ENCODE data around the gene HOXB7. TPM values are rescaled to one million over a fixed set of nuclear protein-coding genes. Genes with fewer than 3 reads are reported as not detected.

The HOXB7 gene
- total RNA-seq, 1 experiment from 2014 or later: not detected

DNA sequence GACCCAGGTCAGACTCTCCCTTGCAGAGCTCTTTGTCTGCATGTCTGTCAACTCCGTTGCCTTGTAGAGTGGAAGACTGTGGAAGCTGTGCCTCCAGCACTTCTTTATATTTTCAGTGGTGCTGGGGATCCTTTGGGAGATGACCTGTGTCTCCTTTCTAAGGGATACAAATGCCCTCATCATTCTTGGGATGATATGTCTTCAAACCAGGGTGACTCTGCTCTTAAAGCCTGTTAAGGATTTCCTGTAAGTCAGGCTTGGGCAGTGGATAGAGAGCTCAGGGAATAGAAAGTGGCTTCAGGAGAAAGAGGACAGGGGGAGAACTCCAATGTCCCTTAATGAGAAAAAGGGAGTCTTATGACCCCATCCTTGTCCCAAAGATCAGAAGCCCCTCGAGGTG, 22.3 kb downstream of the HOXB7 start:
- ChIA-PET POLR2A (no interaction called here), CTCF (interaction anchor here (0.5 to 3.6 kb wide), 9 partner anchors 22 to 373 kb away, joined by 3 to 21 read pairs (median 4); no protein-coding TSS in a partner anchor)
- H3K27ac Mint-ChIP-seq: no peak overlapping the region
- H3K4me3 Mint-ChIP-seq: no peak overlapping the region
- H3K4me1 Mint-ChIP-seq: peaks cover 45% of the 10 kb centered on the region
- no peak for DNase-seq (ENCODE audit: low spot score)
- peaks cover 100% of the 10 kb centered on the region; the same call in 1 of the 2 replicates for H3K27me3 Mint-ChIP-seq (ENCODE audit: low read depth)
- no peak for ATAC-seq
- no peak for TF ChIP-seq ZNF416 (CRISPR knock-in tag; IDR thresholded peaks at IDR 0.05)
- no peak for TF ChIP-seq NFE2L1 (CRISPR knock-in tag; IDR thresholded peaks at IDR 0.05)
- no peak for TF ChIP-seq JUN (CRISPR knock-in tag; IDR thresholded peaks at IDR 0.05)
- no peak for TF ChIP-seq SP1 (CRISPR knock-in tag; conservative IDR thresholded peaks at IDR 0.05)
- no peak for TF ChIP-seq GTF2I (CRISPR knock-in tag; conservative IDR thresholded peaks at IDR 0.05)
- TF ChIP-seq, protein P1, sequence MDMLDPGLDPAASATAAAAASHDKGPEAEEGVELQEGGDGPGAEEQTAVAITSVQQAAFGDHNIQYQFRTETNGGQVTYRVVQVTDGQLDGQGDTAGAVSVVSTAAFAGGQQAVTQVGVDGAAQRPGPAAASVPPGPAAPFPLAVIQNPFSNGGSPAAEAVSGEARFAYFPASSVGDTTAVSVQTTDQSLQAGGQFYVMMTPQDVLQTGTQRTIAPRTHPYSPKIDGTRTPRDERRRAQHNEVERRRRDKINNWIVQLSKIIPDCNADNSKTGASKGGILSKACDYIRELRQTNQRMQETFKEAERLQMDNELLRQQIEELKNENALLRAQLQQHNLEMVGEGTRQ (CRISPR knock-in tag; IDR thresholded peaks at IDR 0.05): no peak
- no peak for TF ChIP-seq FOXP1 (CRISPR knock-in tag; IDR thresholded peaks at IDR 0.05; ENCODE audit: borderline replicate concordance)
- TF ChIP-seq, protein P2, sequence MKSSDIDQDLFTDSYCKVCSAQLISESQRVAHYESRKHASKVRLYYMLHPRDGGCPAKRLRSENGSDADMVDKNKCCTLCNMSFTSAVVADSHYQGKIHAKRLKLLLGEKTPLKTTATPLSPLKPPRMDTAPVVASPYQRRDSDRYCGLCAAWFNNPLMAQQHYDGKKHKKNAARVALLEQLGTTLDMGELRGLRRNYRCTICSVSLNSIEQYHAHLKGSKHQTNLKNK (CRISPR knock-in tag; IDR thresholded peaks at IDR 0.05): no peak
- TF ChIP-seq, protein P3, sequence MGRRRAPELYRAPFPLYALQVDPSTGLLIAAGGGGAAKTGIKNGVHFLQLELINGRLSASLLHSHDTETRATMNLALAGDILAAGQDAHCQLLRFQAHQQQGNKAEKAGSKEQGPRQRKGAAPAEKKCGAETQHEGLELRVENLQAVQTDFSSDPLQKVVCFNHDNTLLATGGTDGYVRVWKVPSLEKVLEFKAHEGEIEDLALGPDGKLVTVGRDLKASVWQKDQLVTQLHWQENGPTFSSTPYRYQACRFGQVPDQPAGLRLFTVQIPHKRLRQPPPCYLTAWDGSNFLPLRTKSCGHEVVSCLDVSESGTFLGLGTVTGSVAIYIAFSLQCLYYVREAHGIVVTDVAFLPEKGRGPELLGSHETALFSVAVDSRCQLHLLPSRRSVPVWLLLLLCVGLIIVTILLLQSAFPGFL (CRISPR knock-in tag; IDR thresholded peaks at IDR 0.05; ENCODE audit: borderline replicate concordance): no peak
- no peaks in the 10 kb centered on the region for H3K36me3 Mint-ChIP-seq
- H3K9me3 Mint-ChIP-seq: no peaks in the 10 kb centered on the region

DNA sequence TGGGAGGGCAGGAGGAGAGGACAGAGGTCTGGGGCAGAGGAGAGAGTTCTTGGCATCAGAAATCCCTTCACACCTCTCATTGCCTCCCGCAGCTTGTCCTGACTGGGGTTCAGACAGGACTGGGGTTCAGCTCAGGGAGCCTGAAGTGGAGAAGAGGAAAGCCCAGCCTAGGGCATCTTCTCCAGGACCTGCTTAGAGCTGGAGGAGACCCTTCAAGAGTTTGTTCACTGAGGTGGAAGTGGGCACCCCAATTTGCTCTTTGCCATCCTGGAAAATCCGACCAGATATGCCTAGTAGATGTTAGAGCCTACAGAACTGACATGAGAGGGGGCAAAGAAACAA, 22.8 kb downstream of the HOXB7 start:
- CTCF ChIA-PET: interaction anchor here (0.5 to 3.6 kb wide), 9 partner anchors 13 to 372 kb away, joined by 3 to 21 read pairs (median 4); no protein-coding TSS in a partner anchor
- peaks cover 100% of the 10 kb centered on the region; the same call in 1 of the 2 replicates for H3K27me3 Mint-ChIP-seq (ENCODE audit: low read depth)
- H3K27ac Mint-ChIP-seq: no peak overlapping the region
- H3K9me3 Mint-ChIP-seq: no peaks in the 10 kb centered on the region
- POLR2A ChIA-PET: no interaction called here
- no peaks in the 10 kb centered on the region for H3K36me3 Mint-ChIP-seq
- ATAC-seq (no peak), DNase-seq (ENCODE audit: low spot score) (no peak)
- peaks cover 40% of the 10 kb centered on the region for H3K4me1 Mint-ChIP-seq
- no peak overlapping the region for H3K4me3 Mint-ChIP-seq
- no peak for TF ChIP-seq TCF7 (CRISPR knock-in tag; IDR thresholded peaks at IDR 0.05; ENCODE audit: low read depth)
- TF ChIP-seq, protein P4, sequence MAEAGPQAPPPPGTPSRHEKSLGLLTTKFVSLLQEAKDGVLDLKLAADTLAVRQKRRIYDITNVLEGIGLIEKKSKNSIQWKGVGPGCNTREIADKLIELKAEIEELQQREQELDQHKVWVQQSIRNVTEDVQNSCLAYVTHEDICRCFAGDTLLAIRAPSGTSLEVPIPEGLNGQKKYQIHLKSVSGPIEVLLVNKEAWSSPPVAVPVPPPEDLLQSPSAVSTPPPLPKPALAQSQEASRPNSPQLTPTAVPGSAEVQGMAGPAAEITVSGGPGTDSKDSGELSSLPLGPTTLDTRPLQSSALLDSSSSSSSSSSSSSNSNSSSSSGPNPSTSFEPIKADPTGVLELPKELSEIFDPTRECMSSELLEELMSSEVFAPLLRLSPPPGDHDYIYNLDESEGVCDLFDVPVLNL (CRISPR knock-in tag; IDR thresholded peaks at IDR 0.05; ENCODE audit: borderline replicate concordance, low read depth): no peak
- no peak for TF ChIP-seq FOXJ3 (CRISPR knock-in tag; IDR thresholded peaks at IDR 0.05; ENCODE audit: borderline replicate concordance)
- TF ChIP-seq ATF1 (CRISPR knock-in tag; IDR thresholded peaks at IDR 0.05): no peak
- no peak for TF ChIP-seq ELF4 (CRISPR knock-in tag; IDR thresholded peaks at IDR 0.05; ENCODE audit: low read depth)
- TF ChIP-seq, protein P5, sequence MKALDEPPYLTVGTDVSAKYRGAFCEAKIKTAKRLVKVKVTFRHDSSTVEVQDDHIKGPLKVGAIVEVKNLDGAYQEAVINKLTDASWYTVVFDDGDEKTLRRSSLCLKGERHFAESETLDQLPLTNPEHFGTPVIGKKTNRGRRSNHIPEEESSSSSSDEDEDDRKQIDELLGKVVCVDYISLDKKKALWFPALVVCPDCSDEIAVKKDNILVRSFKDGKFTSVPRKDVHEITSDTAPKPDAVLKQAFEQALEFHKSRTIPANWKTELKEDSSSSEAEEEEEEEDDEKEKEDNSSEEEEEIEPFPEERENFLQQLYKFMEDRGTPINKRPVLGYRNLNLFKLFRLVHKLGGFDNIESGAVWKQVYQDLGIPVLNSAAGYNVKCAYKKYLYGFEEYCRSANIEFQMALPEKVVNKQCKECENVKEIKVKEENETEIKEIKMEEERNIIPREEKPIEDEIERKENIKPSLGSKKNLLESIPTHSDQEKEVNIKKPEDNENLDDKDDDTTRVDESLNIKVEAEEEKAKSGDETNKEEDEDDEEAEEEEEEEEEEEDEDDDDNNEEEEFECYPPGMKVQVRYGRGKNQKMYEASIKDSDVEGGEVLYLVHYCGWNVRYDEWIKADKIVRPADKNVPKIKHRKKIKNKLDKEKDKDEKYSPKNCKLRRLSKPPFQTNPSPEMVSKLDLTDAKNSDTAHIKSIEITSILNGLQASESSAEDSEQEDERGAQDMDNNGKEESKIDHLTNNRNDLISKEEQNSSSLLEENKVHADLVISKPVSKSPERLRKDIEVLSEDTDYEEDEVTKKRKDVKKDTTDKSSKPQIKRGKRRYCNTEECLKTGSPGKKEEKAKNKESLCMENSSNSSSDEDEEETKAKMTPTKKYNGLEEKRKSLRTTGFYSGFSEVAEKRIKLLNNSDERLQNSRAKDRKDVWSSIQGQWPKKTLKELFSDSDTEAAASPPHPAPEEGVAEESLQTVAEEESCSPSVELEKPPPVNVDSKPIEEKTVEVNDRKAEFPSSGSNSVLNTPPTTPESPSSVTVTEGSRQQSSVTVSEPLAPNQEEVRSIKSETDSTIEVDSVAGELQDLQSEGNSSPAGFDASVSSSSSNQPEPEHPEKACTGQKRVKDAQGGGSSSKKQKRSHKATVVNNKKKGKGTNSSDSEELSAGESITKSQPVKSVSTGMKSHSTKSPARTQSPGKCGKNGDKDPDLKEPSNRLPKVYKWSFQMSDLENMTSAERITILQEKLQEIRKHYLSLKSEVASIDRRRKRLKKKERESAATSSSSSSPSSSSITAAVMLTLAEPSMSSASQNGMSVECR (CRISPR knock-in tag; IDR thresholded peaks at IDR 0.05; ENCODE audit: borderline replicate concordance): no peak
- no peak for TF ChIP-seq ETV6 (CRISPR knock-in tag; IDR thresholded peaks at IDR 0.05)
- TF ChIP-seq ZNF263 (CRISPR knock-in tag; IDR thresholded peaks at IDR 0.05; ENCODE audit: low read depth): no peak
- TF ChIP-seq, protein P6, sequence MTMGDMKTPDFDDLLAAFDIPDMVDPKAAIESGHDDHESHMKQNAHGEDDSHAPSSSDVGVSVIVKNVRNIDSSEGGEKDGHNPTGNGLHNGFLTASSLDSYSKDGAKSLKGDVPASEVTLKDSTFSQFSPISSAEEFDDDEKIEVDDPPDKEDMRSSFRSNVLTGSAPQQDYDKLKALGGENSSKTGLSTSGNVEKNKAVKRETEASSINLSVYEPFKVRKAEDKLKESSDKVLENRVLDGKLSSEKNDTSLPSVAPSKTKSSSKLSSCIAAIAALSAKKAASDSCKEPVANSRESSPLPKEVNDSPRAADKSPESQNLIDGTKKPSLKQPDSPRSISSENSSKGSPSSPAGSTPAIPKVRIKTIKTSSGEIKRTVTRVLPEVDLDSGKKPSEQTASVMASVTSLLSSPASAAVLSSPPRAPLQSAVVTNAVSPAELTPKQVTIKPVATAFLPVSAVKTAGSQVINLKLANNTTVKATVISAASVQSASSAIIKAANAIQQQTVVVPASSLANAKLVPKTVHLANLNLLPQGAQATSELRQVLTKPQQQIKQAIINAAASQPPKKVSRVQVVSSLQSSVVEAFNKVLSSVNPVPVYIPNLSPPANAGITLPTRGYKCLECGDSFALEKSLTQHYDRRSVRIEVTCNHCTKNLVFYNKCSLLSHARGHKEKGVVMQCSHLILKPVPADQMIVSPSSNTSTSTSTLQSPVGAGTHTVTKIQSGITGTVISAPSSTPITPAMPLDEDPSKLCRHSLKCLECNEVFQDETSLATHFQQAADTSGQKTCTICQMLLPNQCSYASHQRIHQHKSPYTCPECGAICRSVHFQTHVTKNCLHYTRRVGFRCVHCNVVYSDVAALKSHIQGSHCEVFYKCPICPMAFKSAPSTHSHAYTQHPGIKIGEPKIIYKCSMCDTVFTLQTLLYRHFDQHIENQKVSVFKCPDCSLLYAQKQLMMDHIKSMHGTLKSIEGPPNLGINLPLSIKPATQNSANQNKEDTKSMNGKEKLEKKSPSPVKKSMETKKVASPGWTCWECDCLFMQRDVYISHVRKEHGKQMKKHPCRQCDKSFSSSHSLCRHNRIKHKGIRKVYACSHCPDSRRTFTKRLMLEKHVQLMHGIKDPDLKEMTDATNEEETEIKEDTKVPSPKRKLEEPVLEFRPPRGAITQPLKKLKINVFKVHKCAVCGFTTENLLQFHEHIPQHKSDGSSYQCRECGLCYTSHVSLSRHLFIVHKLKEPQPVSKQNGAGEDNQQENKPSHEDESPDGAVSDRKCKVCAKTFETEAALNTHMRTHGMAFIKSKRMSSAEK (CRISPR knock-in tag; IDR thresholded peaks at IDR 0.05; ENCODE audit: borderline replicate concordance): no peak
- TF ChIP-seq MYBL2 (CRISPR knock-in tag; IDR thresholded peaks at IDR 0.05): no peak
- TF ChIP-seq ZNF423 (CRISPR knock-in tag; IDR thresholded peaks at IDR 0.05): no peak
- TF ChIP-seq, protein P7, sequence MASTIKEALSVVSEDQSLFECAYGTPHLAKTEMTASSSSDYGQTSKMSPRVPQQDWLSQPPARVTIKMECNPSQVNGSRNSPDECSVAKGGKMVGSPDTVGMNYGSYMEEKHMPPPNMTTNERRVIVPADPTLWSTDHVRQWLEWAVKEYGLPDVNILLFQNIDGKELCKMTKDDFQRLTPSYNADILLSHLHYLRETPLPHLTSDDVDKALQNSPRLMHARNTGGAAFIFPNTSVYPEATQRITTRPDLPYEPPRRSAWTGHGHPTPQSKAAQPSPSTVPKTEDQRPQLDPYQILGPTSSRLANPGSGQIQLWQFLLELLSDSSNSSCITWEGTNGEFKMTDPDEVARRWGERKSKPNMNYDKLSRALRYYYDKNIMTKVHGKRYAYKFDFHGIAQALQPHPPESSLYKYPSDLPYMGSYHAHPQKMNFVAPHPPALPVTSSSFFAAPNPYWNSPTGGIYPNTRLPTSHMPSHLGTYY (CRISPR knock-in tag; IDR thresholded peaks at IDR 0.05): no peak
